PC-9 (cell line): ENCODE results near the gene SPRED2. TPM values are rescaled to one million over a fixed set of nuclear protein-coding genes. Genes with fewer than 3 reads are reported as not detected.

Experiments
- BruUV-seq: library from RNA; stranded (reverse); fragments of 400-500 nt; replicated peaks from 2 replicates; lab custom pipeline; 2021; lab: Mats Ljungman, UMichigan
- CTCF ChIA-PET: fragments of 300-600 bp; sonication (Branson Sonifier 250); formaldehyde crosslinking; loops from one replicate; lab custom pipeline; 2022; ENCODE audit warnings: antibody characterized with exemption; lab: Charles Lee
- POLR2A ChIA-PET: fragments of 300-600 bp; sonication (Branson Sonifier 250); formaldehyde crosslinking; loops from one replicate; lab custom pipeline; 2022; ENCODE audit warnings: antibody characterized with exemption; ENCODE audit not compliant: unreplicated experiment; lab: Charles Lee
- DNase-seq, 2 experiments: peaks; one replicate each; pipeline versions ENCODE4 v3.0.0 to v3.0.0-alpha.2; 2015 to 2022; ENCODE audit warnings: mixed read lengths in 1 of 2
- H2AFZ ChIP-seq: fragments of 200-600 bp; sonication (generic); 2 replicates; pipeline ENCODE4 v1.8.1; 2017; ENCODE audit warnings: antibody characterized with exemption
- H3F3A ChIP-seq: fragments of 200-600 bp; sonication (generic); 2 replicates; pipeline ENCODE4 v1.8.1; 2017; ENCODE audit warnings: antibody characterized with exemption, mild to moderate bottlenecking, low read depth; ENCODE audit not compliant: insufficient read depth
- H3K27ac ChIP-seq: fragments of 200-600 bp; sonication (generic); 2 replicates; pipeline ENCODE4 v1.6.1; 2016; ENCODE audit warnings: mixed run types
- H3K27me3 ChIP-seq: fragments of 200-600 bp; sonication (generic); 2 replicates; pipeline ENCODE4 v1.6.1; 2016; ENCODE audit warnings: low read depth, mixed run types; ENCODE audit not compliant: insufficient read depth
- H3K36me3 ChIP-seq: fragments of 200-600 bp; sonication (generic); 2 replicates; pipeline ENCODE4 v1.6.1; 2016; ENCODE audit warnings: low read depth, mixed run types
- H3K4me1 ChIP-seq: fragments of 200-600 bp; sonication (generic); replicated peaks from 2 replicates; pipeline ENCODE4 v1.6.1; 2016; ENCODE audit warnings: mixed run types; ENCODE audit not compliant: insufficient read depth
- H3K4me2 ChIP-seq: fragments of 200-600 bp; sonication (generic); 2 replicates; pipeline ENCODE4 v1.6.1; 2017; ENCODE audit warnings: mixed run types
- H3K4me3 ChIP-seq: fragments of 200-600 bp; sonication (generic); 2 replicates; pipeline ENCODE4 v1.6.1; 2016; ENCODE audit warnings: mixed run types
- H3K79me2 ChIP-seq: fragments of 200-600 bp; sonication (generic); 2 replicates; pipeline ENCODE4 v1.6.1; 2017; ENCODE audit warnings: low read depth, mixed run types
- H3K9me2 ChIP-seq: fragments of 200-600 bp; sonication (generic); 2 replicates; pipeline ENCODE4 v1.8.1; 2017; ENCODE audit warnings: mild to moderate bottlenecking; ENCODE audit not compliant: insufficient read depth
- H3K9me3 ChIP-seq: fragments of 200-600 bp; sonication (generic); 2 replicates; pipeline ENCODE4 v1.8.1; 2016; ENCODE audit warnings: low read depth; ENCODE audit not compliant: insufficient read depth
- H4K20me1 ChIP-seq: fragments of 200-600 bp; sonication (generic); 2 replicates; pipeline ENCODE4 v1.8.1; 2017; ENCODE audit not compliant: insufficient read depth
- CTCF ChIP-seq: fragments of 200-600 bp; sonication (generic); conservative IDR thresholded peaks from 2 replicates; pipeline ENCODE4 v1.6.1; 2017; ENCODE audit warnings: mixed run types, antibody characterized with exemption, mild to moderate bottlenecking, moderate library complexity
- EZH2 ChIP-seq: fragments of 200-600 bp; sonication (generic); IDR thresholded peaks from 2 replicates; pipeline ENCODE4 v1.8.0; 2017; ENCODE audit warnings: antibody characterized with exemption, low read depth
- intact Hi-C: fragments of 100-400 bp; cut with micrococcal nuclease; formaldehyde crosslinking; loops from one replicate; pipeline ENCODE4 v1.10.0; 2022; ENCODE audit not compliant: unreplicated experiment
- total RNA-seq: library from RNA; stranded (reverse); gene quantifications from 2 replicates; pipeline ENCODE4 v1.2.3, GENCODE V29; 2021

Gene SPRED2
- total RNA-seq, 1 experiment from 2014 or later: 33.6 TPM

- peaks cover 22% of the 10 kb centered on the region for H3F3A ChIP-seq
- POLR2A ChIA-PET: no interaction called here
- H3K4me3 ChIP-seq: no peak overlapping the region
- H3K79me2 ChIP-seq: peaks cover 82% of the 10 kb centered on the region
- BruUV-seq: no TSS peak
- CTCF ChIA-PET: interaction anchor here (0.6 kb wide), 1 partner anchor 51 kb away, joined by 3 read pairs; no protein-coding TSS in a partner anchor
- no peak overlapping the region for H2AFZ ChIP-seq
- peaks cover 6% of the 10 kb centered on the region; the same call in 1 of the 2 replicates for H4K20me1 ChIP-seq
- TF ChIP-seq CTCF: no peak
- TF ChIP-seq EZH2: no peak
- H3K27me3 ChIP-seq: no peaks in the 10 kb centered on the region
- no peaks in the 10 kb centered on the region for H3K9me3 ChIP-seq
- no peak overlapping the region for H3K4me2 ChIP-seq
- DNase-seq: no peak
- H3K9me2 ChIP-seq: no peaks in the 10 kb centered on the region
- H3K36me3 ChIP-seq: no peaks in the 10 kb centered on the region
- no peak overlapping the region for H3K27ac ChIP-seq
- intact Hi-C loops: no loop called here
- peaks cover 43% of the 10 kb centered on the region for H3K4me1 ChIP-seq
These were observed 46.1 kb downstream of the SPRED2 start for GRCh38 chr2:65386344-65386743.

GRCh38 chr2:65383541-65384488, 48.6 kb downstream of the SPRED2 start:
- H3K4me2 ChIP-seq: peak overlapping the region; percentile 76
- BruUV-seq: no TSS peak
- H3K4me3 ChIP-seq: peak overlapping the region; percentile 15; the same call in 1 of the 2 replicates
- H3K27ac ChIP-seq: peak overlapping the region; percentile 82
- peaks cover 82% of the 10 kb centered on the region for H3K79me2 ChIP-seq
- H4K20me1 ChIP-seq: no peaks in the 10 kb centered on the region
- no peak for DNase-seq
- H3K36me3 ChIP-seq: peaks cover 7% of the 10 kb centered on the region; the same call in 1 of the 2 replicates
- ChIA-PET CTCF (interaction anchor here (0.9 kb wide), 1 partner anchor 46 kb away, joined by 5 read pairs; no protein-coding TSS in a partner anchor), POLR2A (interaction anchor here (0.6 to 0.7 kb wide), 3 partner anchors 17 to 30 kb away, joined by 3 to 6 read pairs (median 4); no protein-coding TSS in a partner anchor)
- peaks cover 68% of the 10 kb centered on the region for H3K4me1 ChIP-seq
- intact Hi-C loops: loop anchor here (1.0 to 2.0 kb wide), 5 partner anchors 17 to 183 kb away; partner anchors contain the start of gene SPRED2
- no peak overlapping the region for H2AFZ ChIP-seq
- no peaks in the 10 kb centered on the region for H3K9me2 ChIP-seq
- H3K27me3 ChIP-seq: no peaks in the 10 kb centered on the region
- no peaks in the 10 kb centered on the region for H3K9me3 ChIP-seq
- TF ChIP-seq CTCF (no peak), EZH2 (no peak)
- peaks cover 23% of the 10 kb centered on the region for H3F3A ChIP-seq

GRCh38 chr2:65382776-65383357, 49.5 kb downstream of the SPRED2 start:
- Histone ChIP-seq H3K4me3 (peak overlapping the region; percentile 15; the same call in 1 of the 2 replicates), H3K36me3 (peaks cover 7% of the 10 kb centered on the region; the same call in 1 of the 2 replicates), H4K20me1 (no peaks in the 10 kb centered on the region), H3K79me2 (peaks cover 79% of the 10 kb centered on the region), H3K4me1 (peaks cover 78% of the 10 kb centered on the region), H3F3A (peaks cover 32% of the 10 kb centered on the region), H2AFZ (no peak overlapping the region), H3K27me3 (no peaks in the 10 kb centered on the region), H3K27ac (peak overlapping the region; percentile 82), H3K9me2 (no peaks in the 10 kb centered on the region), H3K4me2 (peak overlapping the region; percentile 76), H3K9me3 (no peaks in the 10 kb centered on the region)
- ChIA-PET POLR2A (interaction anchor here (0.6 kb wide), 3 partner anchors 29 to 191 kb away, joined by 3 to 6 read pairs (median 6); no protein-coding TSS in a partner anchor), CTCF (interaction anchor here (0.6 to 0.9 kb wide), 2 partner anchors 47 to 263 kb away, joined by 5 to 6 read pairs; no protein-coding TSS in a partner anchor)
- peak; percentile 97 to 98 for DNase-seq
- intact Hi-C loops: loop anchor here (1.0 to 2.0 kb wide), 6 partner anchors 16 to 184 kb away; partner anchors contain the start of gene SPRED2
- no TSS peak for BruUV-seq
- TF ChIP-seq CTCF: peak; percentile 38; the same call in 1 of the 2 replicates
- no peak for TF ChIP-seq EZH2
